Ovary (tissue), 9 donors: ENCODE results near the gene POC1B. TPM values are rescaled to one million over a fixed set of nuclear protein-coding genes. Genes with fewer than 3 reads are reported as not detected.

Experiments used
- DNase-seq, 5 donors: peaks; one replicate each; pipeline ENCODE4 v3.0.0-alpha.2; 2019 to 2020
- H3K27ac ChIP-seq, 2 donors: fragments of 200-600 bp; one replicate each; pipeline versions ENCODE4 v1.5.1 to v1.8.0; 2019 to 2022
- H3K27me3 ChIP-seq: fragments of 200-600 bp; one replicate; pipeline ENCODE4 v1.8.0; 2022
- H3K36me3 ChIP-seq: fragments of 200-600 bp; sonication (generic); one replicate; pipeline ENCODE4 v1.5.1; 2019
- H3K4me1 ChIP-seq: one replicate; pipeline ENCODE4 v1.8.1; 2013; ENCODE audit warnings: mild to moderate bottlenecking, moderate library complexity; ENCODE audit not compliant: insufficient read depth
- H3K4me3 ChIP-seq: fragments of 200-600 bp; sonication (generic); one replicate; pipeline ENCODE4 v1.5.1; 2017
- H3K9me3 ChIP-seq, 2 donors: fragments of 200-600 bp in 1 of 2; sonication (generic) in 1 of 2; one replicate each; pipeline versions ENCODE4 v1.5.1 to v1.8.1; 2013 to 2019; ENCODE audit warnings: mild to moderate bottlenecking in 1 of 2, moderate library complexity in 1 of 2
- CTCF ChIP-seq, 3 donors: fragments of 450-650 bp in 2 of 3; fragments of 200-600 bp in 1 of 3; IDR thresholded peaks; one replicate each; pipeline versions ENCODE4 v1.5.1 to v1.8.0; 2016 to 2022; ENCODE audit warnings: antibody characterized with exemption in 3 of 3, mild to moderate bottlenecking in 1 of 3
- EP300 ChIP-seq: sonication (generic); formaldehyde crosslinking; IDR thresholded peaks from one replicate; pipeline ENCODE4 v1.6.1; 2017; ENCODE audit warnings: antibody characterized with exemption
- POLR2A ChIP-seq: fragments of 450-650 bp; IDR thresholded peaks from one replicate; pipeline ENCODE4 v1.6.1; 2017; ENCODE audit warnings: antibody characterized with exemption, mild to moderate bottlenecking, moderate library complexity
- WGBS, 3 donors: extraction: QIAGEN DNeasy Blood & Tissue Kit in 1 of 3; methylation state at CpG; one replicate each; pipeline versions ENCODE4 v1.1.5 to v1.1.7; 2013 to 2017; 5-methylcytosine and 5-hydroxymethylcytosine counted together
- intact Hi-C, 4 donors: fragments of 100-400 bp; cut with DNase I; formaldehyde crosslinking; loops; one replicate each; pipeline versions ENCODE4 v1.11.0 to v1.15.1; 2022 to 2023
- polyA plus RNA-seq, 2 donors: library from polyadenylated mRNA; stranded (reverse); fragments of 200-250 nt in 1 of 2; fragments of 350-450 nt in 1 of 2; fragmentation: Illumina TruSeq in 1 of 2; extraction: RNeasy Lipid Tissue Mini Kit (QIAGEN cat#74804) in 1 of 2; gene quantifications; one replicate each; pipeline ENCODE4 v1.2.3, GENCODE V29; 2013 to 2014
- total RNA-seq, 7 donors: library from RNA; depleted of rRNA in 2 of 7; stranded (reverse); fragments of >200 nt in 2 of 7; fragmentation: NEBNext Ultra II Directional in 3 of 7; extraction: Animal tissue kit (Norgen Biotek cat#: 25700) in 3 of 7; gene quantifications; one replicate each; pipeline versions ENCODE4 v1.1.0 to v1.2.4, GENCODE V29; 2016 to 2023
- donor health status: DM: no; HTN: no; CAD: no; lungs with moderate emphysema.
- donor health status: DM: no; HTN: no; CAD: no.
- donor health status: Bipolar disorder and iron deficiency.
- donor health status: DM: yes; HTN: yes; CAD: no.
- donor health status: DM: no; HTN: no; CAD: no.
- donor health status: DM: yes; HTN: yes; CAD: no.

POC1B gene
- total and polyA plus RNA-seq, 9 donors: 8.5 to 29.2 (median 13.8) TPM

DNA sequence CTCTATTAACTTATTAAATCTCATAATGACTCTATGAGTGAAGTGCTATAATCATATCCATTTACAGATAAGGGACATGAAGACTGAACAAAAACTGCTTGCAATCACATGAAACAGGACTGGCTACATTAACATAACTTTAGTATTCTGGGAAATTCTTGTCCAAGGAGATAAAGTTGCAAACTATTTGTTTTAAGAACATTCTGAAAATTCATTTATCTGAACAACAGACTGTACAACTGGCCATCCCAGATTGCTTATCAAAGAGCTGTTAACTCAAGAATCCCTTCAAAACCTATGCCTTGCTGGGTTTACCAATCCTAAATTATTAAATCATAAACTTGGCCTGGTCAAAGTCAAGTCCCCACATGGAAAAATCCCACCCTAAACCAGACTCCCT lies 39.2 kb upstream of the POC1B start:
- Histone ChIP-seq H3K36me3 (no peaks in the 10 kb centered on the region), H3K9me3 (no peaks in the 10 kb centered on the region), H3K4me3 (no peak overlapping the region), H3K27ac (no peak overlapping the region), H3K4me1 (no peaks in the 10 kb centered on the region), H3K27me3 (no peaks in the 10 kb centered on the region)
- DNase-seq: no peak
- TF ChIP-seq EP300: no peak
- no peak for TF ChIP-seq CTCF (IDR thresholded peaks at IDR 0.05)
- TF ChIP-seq POLR2A: no peak
- intact Hi-C loops: no loop called here

DNA sequence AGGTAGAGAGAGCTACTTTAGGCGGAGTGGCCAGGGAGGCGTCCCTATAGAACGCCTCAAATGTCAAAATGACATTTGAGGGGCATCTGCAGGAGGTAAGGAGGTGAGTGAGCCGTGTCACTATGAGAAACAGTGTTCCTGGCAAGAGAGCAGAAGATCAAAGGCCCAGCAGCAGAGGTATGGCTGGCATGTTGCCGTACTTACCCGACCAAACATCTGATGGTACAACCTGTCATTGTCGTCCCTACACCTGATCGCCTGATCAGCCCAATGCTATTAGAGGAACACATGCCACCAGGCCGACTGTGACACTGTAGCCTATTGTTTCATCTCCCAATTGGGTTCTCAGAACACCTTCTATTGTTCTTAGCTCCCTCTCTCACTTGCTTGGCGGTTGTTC lies 33.9 kb upstream of the POC1B start:
- Histone ChIP-seq H3K4me1 (no peaks in the 10 kb centered on the region), H3K36me3 (no peaks in the 10 kb centered on the region), H3K27ac (no peak overlapping the region), H3K9me3 (no peaks in the 10 kb centered on the region), H3K4me3 (no peak overlapping the region), H3K27me3 (no peaks in the 10 kb centered on the region)
- no peak for DNase-seq
- intact Hi-C loops: no loop called here
- TF ChIP-seq POLR2A (no peak), CTCF (IDR thresholded peaks at IDR 0.05) (no peak), EP300 (no peak)
- WGBS, 3 donors: 92 to 93% (median 92%) methylated on average over 10 of the region's 10 CpGs

DNA sequence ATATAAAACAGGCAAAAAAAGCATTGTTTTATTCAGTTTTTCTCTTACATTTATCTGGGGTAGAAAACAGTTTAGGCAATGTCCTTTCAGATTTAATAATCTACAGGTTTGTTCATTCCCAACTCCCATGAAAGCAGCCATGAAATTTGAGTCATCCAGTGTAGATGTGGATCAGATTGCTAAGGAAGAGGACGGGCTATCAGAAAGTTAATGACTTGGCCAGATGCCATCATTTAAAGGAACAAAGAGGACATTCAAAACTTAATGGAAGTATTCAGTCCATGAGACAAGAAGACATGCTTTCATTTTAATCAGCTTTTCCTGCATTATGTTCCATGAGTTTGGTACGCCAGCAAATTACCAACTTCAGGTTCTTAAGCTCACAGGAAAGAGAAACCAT lies 31.1 kb upstream of the POC1B start:
- Histone ChIP-seq H3K4me1 (no peaks in the 10 kb centered on the region), H3K9me3 (no peaks in the 10 kb centered on the region), H3K27ac (no peak overlapping the region), H3K27me3 (no peaks in the 10 kb centered on the region), H3K36me3 (no peaks in the 10 kb centered on the region), H3K4me3 (no peak overlapping the region)
- intact Hi-C loops: no loop called here
- TF ChIP-seq CTCF (IDR thresholded peaks at IDR 0.05) (no peak), EP300 (no peak), POLR2A (no peak)
- 73 to 80% (median 76%) methylated on average over 2 of the region's 2 CpGs for WGBS, 3 donors
- DNase-seq: no peak

GRCh38 chr12:89552376-89552775 lies 26.5 kb upstream of the POC1B start:
- H3K36me3 ChIP-seq: no peaks in the 10 kb centered on the region
- intact Hi-C loops: no loop called here
- no peak for DNase-seq
- WGBS, 3 donors: 31 to 45% (median 33%) methylated on average over 1 of the region's 1 CpG
- H3K4me1 ChIP-seq: no peaks in the 10 kb centered on the region
- TF ChIP-seq CTCF (IDR thresholded peaks at IDR 0.05) (no peak), POLR2A (no peak), EP300 (no peak)
- no peaks in the 10 kb centered on the region for H3K27me3 ChIP-seq
- H3K27ac ChIP-seq: no peak overlapping the region
- no peaks in the 10 kb centered on the region for H3K9me3 ChIP-seq
- no peak overlapping the region for H3K4me3 ChIP-seq

GRCh38 chr12:89551747-89552146 lies 25.9 kb upstream of the POC1B start:
- 93 to 97% (median 97%) methylated on average over 2 of the region's 2 CpGs for WGBS, 3 donors
- TF ChIP-seq POLR2A (no peak), EP300 (no peak), CTCF (IDR thresholded peaks at IDR 0.05) (no peak)
- no peak overlapping the region for H3K27ac ChIP-seq

More at GRCh38 chr12:89551747-89552146, 25.9 kb upstream of the POC1B start:
- H3K9me3 ChIP-seq: no peaks in the 10 kb centered on the region
- H3K27me3 ChIP-seq: no peaks in the 10 kb centered on the region
- no peaks in the 10 kb centered on the region for H3K4me1 ChIP-seq
- no peak overlapping the region for H3K4me3 ChIP-seq
- intact Hi-C loops: no loop called here
- DNase-seq: no peak
- H3K36me3 ChIP-seq: no peaks in the 10 kb centered on the region
